Fibroblast of the aortic adventitia (primary cell): ENCODE measurements around the gene BLM. TPM values are rescaled to one million over a fixed set of nuclear protein-coding genes. Genes with fewer than 3 reads are reported as not detected.

ENCODE experiments used
- DNase-seq: peaks from one replicate; pipeline ENCODE4 v3.0.0-alpha.2; 2010; ENCODE audit warnings: low read depth
- H3K4me3 ChIP-seq: 2 replicates; pipeline ENCODE4 v1.5.1; 2011; ENCODE audit warnings: low read depth, mild to moderate bottlenecking, control low read depth, low read length, moderate library complexity
- CTCF ChIP-seq: IDR thresholded peaks from 2 replicates; pipeline ENCODE4 v1.5.1; 2011; ENCODE audit warnings: mild to moderate bottlenecking, low read length, control low read depth, inconsistent platforms; ENCODE audit not compliant: insufficient read depth
- total RNA-seq: library from RNA; depleted of rRNA; stranded (reverse); fragments of >200 nt; gene quantifications from 2 replicates; pipeline ENCODE4 v1.2.3, GENCODE V29; 2012; ENCODE audit warnings: low replicate concordance

Gene BLM
- total RNA-seq, 1 donor: 12.2 TPM

- DNase-seq: no peak
- TF ChIP-seq CTCF: no peak
- H3K4me3 ChIP-seq: no peak overlapping the region
These were observed 13.7 kb upstream of the BLM start for GRCh38 chr15:90703455-90703854.

- no peak overlapping the region for H3K4me3 ChIP-seq
- DNase-seq: no peak
- TF ChIP-seq CTCF: no peak
These were observed 11.9 kb upstream of the BLM start for GRCh38 chr15:90705212-90705611.

- no peak overlapping the region for H3K4me3 ChIP-seq
- no peak for TF ChIP-seq CTCF
- no peak for DNase-seq
These were observed 10.5 kb upstream of the BLM start for GRCh38 chr15:90706394-90707327.

- no peak overlapping the region for H3K4me3 ChIP-seq
- DNase-seq: no peak
- no peak for TF ChIP-seq CTCF
These were observed 9.7 kb upstream of the BLM start for GRCh38 chr15:90707489-90707888.

GRCh38 chr15:90708516-90708915 is 8.6 kb upstream of the BLM start:
- H3K4me3 ChIP-seq: no peak overlapping the region
- peak; percentile 59 for DNase-seq
- TF ChIP-seq CTCF: no peak

- no peak for DNase-seq
- no peak for TF ChIP-seq CTCF
- no peak overlapping the region for H3K4me3 ChIP-seq
These were observed 7.9 kb upstream of the BLM start for GRCh38 chr15:90709278-90709677.
